GM12801 (cell line): Measurements from ENCODE around the gene PGBD5.

ENCODE experiments used
- TF ChIP-seq, protein P1 (sequence below): IDR thresholded peaks from one replicate; pipeline ENCODE4 v1.5.1; 2011; ENCODE audit warnings: control low read depth; ENCODE audit not compliant: insufficient read length; ENCODE audit errors: extremely low read depth

The PGBD5 gene

DNA sequence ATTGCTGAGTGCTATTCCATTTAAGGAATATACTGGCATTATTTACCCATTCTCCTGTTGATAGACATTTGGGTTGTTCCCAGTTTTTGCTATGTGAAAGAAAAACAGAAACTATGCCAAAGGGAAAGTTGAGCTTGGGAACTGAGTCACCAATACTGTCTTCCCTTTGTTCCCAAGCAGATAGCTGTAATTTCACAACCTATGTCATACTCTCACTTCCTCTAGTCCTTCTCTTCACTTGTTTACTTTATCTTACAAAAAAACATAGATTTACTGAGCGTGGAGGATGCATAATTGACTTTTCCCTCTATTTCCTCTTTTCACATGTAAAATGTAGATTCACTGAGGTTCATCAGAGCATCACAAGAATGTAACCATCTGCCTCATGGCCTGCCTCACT is 32.4 kb upstream of the PGBD5 start:
- TF ChIP-seq, protein P1, sequence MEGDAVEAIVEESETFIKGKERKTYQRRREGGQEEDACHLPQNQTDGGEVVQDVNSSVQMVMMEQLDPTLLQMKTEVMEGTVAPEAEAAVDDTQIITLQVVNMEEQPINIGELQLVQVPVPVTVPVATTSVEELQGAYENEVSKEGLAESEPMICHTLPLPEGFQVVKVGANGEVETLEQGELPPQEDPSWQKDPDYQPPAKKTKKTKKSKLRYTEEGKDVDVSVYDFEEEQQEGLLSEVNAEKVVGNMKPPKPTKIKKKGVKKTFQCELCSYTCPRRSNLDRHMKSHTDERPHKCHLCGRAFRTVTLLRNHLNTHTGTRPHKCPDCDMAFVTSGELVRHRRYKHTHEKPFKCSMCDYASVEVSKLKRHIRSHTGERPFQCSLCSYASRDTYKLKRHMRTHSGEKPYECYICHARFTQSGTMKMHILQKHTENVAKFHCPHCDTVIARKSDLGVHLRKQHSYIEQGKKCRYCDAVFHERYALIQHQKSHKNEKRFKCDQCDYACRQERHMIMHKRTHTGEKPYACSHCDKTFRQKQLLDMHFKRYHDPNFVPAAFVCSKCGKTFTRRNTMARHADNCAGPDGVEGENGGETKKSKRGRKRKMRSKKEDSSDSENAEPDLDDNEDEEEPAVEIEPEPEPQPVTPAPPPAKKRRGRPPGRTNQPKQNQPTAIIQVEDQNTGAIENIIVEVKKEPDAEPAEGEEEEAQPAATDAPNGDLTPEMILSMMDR, result no peak

GRCh38 chr1:230456478-230456877 is 30.3 kb upstream of the PGBD5 start:
- TF ChIP-seq, protein P1, result no peak

- TF ChIP-seq, protein P1, result no peak
These were observed 29.2 kb upstream of the PGBD5 start for GRCh38 chr1:230455291-230455690.

- TF ChIP-seq, protein P1, result no peak
These were observed 27.2 kb upstream of the PGBD5 start for GRCh38 chr1:230453377-230453776.

- TF ChIP-seq, protein P1, result no peak
These were observed 15.3 kb upstream of the PGBD5 start for GRCh38 chr1:230441183-230442029.

DNA sequence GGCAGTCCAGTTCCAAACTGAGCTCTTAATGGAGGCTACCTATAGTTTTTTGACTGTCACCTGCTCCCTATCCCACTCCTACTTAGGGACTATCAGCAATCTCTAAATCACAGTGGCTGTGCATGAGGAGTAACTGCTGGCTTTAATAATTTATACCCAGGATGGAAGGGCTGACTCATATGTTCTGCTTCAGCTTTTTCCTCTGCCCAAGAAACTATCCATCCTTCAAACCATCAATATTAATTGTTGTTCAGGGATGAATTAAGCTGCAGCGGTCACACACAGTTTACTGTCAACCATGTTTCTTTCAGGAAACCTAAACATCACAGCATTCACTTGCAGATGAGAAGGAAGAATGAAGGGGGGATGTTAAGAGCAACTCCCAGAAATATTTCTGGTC is 9.0 kb upstream of the PGBD5 start:
- TF ChIP-seq, protein P1, result no peak

GRCh38 chr1:230431527-230431926 is 5.4 kb upstream of the PGBD5 start:
- TF ChIP-seq, protein P1, result no peak
